ENCODE results near the gene RPL39L.
"Not testable (repeated sequence)": the region's sequence is repeated elsewhere in the genome, so short reads cannot be mapped to it uniquely, and the experiment has no call there.

Gene RPL39L

DNA sequence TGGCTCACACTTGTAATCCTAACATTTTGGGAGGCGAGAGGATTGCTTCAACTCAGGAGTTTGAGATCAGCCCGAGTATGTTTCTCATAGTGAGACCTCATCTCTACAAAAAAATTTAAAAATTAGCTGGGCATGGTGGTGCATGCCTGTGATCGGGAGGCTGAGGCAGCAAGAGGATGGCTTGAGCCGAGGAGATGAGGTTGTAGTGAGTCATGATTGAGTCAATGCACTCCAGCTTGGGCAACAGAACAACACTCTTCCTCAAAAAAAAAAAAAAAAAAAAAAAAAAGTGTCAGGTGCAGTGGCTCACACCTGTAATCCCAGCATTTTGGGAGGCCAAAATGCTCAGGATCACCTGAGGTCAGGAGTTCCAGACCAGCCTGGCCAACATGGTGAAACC, 2.4 kb downstream of the RPL39L start:
- no peak for DNase-seq

GRCh38 chr3:187136337-187136736, 3.0 kb downstream of the RPL39L start:
- no peak for DNase-seq

DNA sequence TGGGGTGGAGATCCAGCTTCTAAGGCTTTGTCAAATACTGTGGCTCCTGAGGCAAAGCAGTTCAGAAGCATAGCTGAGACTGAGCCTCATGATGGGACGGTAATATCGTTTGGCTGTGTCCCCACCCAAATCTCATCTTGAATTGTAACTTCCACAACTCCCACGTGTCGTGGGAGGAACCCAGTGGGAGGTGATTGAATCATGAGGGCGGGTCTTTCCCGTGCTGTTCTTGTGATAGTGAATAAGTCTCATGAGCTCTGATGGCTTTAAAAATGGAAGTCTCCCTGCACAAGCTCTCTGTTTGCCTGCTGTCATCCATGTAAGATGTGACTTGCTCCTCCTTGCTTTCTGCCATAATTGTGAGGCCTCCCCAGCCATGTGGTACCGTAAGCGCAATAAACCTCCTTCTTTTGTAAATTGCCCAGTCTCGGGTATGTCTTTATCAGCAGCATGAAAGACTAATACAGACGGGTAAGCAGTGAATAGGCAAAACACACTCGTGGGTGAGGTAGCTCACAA, 4.1 kb downstream of the RPL39L start:
- not testable (repeated sequence) for DNase-seq

GRCh38 chr3:187133181-187133580, 6.1 kb downstream of the RPL39L start:
- not testable (repeated sequence) for DNase-seq

DNA sequence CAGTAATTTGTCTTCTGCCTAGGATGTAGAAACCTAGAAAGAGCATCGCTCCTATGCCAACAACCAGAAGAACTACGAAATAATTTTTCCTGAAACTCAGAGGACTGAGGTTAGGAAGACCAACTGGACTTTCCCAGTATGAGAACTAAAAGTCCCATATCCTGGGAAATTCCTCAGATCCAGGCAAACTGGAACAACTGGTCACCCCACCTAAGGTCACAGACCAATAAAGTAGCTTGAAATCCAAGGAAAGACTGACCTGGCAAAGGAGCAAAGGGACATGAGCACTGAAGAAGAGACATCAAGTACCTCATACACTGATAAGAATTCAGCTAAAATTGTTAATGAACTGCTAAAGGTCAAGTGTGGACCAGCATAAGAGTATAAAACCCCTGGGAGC, 6.6 kb downstream of the RPL39L start:
- no peak for DNase-seq

- no peak for DNase-seq
Measured at GRCh38 chr3:187131981-187132380, 7.3 kb downstream of the RPL39L start.

GRCh38 chr3:187130346-187131066, 8.8 kb downstream of the RPL39L start:
- peak; percentile 38 for DNase-seq

GRCh38 chr3:187125319-187126031, 13.8 kb downstream of the RPL39L start:
- DNase-seq: no peak

DNA sequence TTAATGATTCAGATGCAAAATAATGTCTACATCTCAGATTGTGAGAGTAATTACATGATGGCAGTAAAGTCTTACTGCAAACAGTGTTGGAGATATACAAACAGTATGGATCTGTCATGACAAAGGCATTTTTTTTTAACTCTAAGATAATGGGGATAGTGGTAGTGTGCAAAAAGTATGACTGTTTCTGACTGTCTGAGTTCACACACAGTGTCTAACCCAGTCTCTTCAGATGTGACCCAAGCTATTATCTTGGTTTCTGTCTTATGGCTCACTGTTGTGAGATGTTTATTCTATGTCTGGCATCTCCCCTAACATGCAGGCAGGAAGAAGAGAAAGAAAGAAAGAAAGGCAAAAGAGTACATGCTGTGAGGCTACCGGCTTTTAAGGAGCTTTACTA, 17.0 kb downstream of the RPL39L start:
- no peak for DNase-seq

GRCh38 chr3:187120326-187120725, 19.0 kb downstream of the RPL39L start:
- no peak for DNase-seq

- no peak for DNase-seq
Measured at GRCh38 chr3:187114511-187114910, 24.8 kb downstream of the RPL39L start.

DNA sequence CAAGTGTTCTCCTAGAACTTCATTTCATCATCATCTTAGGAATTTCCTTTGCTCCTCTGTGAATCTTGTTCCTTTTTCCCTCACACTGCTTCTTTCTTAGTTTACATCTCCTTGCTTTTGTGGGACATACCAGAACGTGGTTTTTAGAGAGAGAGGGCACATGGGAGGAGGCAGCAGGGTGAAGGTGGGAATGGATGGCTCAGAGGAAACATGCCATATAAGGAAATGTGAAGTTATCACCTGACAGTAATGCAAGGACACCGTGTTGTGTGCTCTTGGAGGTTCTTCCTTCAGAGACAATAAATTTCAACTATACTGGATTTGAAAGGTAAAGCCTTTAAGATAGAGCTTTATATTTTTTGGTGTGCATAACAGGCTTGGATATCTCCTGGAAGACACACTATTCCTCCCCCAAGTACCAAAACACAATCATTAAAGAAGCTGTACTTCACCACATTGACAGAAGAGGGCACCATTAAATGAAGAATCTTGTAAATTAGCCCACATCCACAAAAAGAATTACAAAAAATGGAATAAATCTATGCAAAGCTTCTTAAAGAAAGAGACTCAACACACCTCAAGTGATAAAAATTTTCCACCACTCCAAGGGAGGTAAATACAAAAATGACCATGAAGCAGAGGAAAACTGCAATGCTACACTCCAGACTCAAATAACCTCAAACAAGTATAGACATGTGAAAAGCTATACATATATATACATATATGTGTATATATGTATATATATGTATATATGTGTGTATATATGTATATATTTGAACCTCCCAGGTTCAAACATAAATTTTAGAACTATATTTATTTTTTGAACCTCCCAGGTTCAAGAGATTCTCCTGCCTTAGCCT, 26.1 kb downstream of the RPL39L start:
- no peak for DNase-seq

- DNase-seq: no peak
Measured at GRCh38 chr3:187110156-187110555, 29.1 kb downstream of the RPL39L start.

DNA sequence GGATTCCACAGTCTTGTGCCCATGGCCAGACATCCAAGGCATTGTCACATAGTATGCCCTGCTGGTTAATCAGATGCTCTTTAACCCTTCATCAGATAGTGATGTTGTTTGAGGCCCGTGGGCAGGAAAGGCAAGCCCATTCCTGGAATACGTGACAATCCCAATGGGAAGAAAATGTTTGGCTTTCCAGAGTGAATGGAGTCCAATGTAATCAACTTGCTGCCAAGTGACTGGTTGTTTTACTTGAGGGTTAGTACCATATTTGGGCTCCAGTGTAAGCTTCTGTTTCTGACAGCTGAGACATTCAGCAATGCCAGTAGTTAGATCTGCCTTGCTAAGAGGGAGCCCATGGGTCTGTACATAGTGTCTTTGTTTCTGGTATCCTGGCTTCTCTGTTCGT, 31.3 kb downstream of the RPL39L start:
- no peak for DNase-seq

GRCh38 chr3:187105700-187106099, 33.6 kb downstream of the RPL39L start:
- no peak for DNase-seq

GRCh38 chr3:187104933-187105332, 34.4 kb downstream of the RPL39L start:
- DNase-seq: no peak

- DNase-seq: no peak
Measured at GRCh38 chr3:187104342-187104741, 35.0 kb downstream of the RPL39L start.

- DNase-seq: no peak
Measured at GRCh38 chr3:187103251-187103650, 36.0 kb downstream of the RPL39L start.

DNA sequence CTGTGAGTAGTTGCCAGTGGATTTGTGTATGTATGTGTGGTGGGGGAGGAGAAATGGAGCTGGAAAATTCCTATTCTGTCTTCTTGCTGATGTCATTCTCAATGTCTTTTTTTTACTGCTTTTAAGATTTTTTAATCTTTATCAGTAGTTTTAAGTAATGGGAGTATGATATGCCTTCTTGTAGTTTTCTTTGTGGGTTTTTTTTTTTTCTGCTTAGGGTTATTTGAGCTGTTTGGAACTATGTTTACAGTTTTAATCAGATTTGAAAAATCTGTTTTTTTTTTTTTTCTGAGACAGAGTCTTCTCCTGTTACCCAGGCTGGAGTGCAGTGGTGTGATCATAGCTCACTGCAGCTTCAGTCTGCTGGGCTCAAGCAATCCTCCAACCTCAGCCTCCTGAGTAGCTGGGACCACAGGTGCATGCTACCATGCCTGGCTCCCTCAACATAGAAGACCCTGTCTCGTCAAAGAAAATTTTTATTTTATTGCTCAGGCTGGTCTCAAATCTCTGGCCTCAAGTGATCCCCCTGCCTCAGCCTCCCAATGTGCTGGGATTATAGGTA, 37.1 kb downstream of the RPL39L start:
- no peak for DNase-seq

DNA sequence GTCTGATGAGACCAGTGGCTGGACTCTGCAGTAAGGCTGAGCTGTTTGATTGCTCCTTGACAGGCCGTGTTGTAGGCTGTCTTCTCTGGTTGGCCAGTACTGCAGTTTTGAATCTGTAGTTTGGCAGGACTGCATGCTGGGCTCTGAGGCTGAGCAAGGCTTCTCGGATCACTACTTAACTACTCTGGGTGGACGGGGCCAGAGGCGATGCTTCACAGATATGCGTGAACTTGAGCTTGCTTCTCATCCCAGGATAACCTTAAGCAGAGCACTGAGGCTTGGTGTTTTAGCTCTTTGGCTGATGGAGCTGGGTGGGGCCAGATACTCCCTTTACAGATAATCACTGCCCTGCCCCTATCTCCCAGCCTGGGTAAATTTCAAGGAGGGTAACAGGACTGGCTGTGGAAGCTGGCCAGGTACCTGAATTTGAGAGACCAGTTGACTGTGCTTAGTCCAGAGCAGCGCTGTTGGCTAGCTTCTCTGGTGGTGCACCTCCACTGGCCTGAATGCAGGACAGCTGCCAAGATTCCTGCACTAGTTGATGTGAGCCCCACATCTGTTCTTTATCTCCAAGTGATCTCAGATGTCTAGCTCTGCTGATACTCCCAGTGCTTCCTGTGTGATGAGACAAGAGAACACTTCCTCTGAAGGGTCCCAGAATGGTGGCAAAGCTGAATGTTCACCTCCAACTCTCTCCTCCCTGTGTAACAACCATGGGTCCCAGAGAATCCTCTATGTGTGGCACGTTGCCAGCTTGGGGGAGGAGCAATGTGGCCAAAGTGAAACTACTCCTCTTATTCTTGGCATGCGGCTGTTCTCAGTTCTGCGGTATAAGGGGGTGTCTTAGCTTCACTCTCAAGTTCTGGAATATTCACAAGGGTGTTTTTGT, 37.9 kb downstream of the RPL39L start:
- peak; percentile 64 for DNase-seq

- DNase-seq: no peak
Measured at GRCh38 chr3:187098923-187099512, 40.3 kb downstream of the RPL39L start.

- DNase-seq: no peak
Measured at GRCh38 chr3:187093320-187093719, 46.0 kb downstream of the RPL39L start.

All from activated naive CD4-positive, alpha-beta T cell treated with Interleukin-2 at 50 U/mL for 16 hours (primary cell).